ENCODE results near the gene CLTA. TPM values are rescaled to one million over a fixed set of nuclear protein-coding genes. Genes with fewer than 3 reads are reported as not detected.
"Not testable (repeated sequence)": the region's sequence is repeated elsewhere in the genome, so short reads cannot be mapped to it uniquely, and the experiment has no call there.

Gene CLTA
- polyA plus RNA-seq, 10 donors = 98.6 to 145 (median 122) TPM

DNA sequence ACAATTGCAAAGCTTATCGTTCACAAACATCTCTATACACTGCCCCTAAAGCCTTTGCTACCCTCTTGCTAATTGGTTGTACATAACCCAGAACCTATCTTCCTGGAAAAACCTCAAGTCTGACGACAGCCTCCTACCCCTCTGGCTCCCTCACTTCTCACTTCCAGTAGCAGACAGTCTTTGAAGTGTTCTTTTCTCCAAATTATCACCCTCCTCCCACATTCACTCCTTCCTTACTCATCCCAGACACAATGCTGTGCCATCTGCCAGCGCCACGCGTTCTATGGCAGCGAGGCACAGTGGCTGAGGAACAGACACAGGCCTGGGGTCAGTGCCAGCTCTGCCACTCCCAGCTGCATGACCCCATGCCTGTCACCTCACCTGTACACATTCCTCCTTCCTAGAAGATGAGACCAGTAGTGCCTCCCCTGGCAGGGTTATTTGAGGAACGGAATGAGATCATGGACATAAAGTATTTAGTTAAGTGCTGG lies 27.7 kb downstream of the CLTA start:
- DNase-seq = no peak

DNA sequence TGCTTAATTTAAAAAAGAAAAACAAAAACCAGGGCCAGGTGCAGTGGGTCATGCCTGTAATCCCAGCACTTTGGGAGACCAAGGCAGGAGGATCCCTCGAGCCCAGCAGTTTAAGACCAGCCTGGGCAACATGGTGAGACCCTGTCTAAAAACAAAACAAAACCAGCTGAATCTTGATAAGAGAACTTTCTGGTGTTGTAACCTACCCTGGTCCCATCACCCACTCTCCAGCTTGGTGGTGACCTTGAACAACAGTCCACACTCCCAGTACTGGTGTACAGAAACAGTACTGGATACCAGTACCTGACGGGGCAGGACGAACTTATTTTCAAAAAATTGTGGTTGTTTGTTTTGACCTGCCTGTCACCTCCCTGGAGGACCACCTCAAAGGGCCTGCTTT lies 30.9 kb downstream of the CLTA start:
- DNase-seq = no peak

DNA sequence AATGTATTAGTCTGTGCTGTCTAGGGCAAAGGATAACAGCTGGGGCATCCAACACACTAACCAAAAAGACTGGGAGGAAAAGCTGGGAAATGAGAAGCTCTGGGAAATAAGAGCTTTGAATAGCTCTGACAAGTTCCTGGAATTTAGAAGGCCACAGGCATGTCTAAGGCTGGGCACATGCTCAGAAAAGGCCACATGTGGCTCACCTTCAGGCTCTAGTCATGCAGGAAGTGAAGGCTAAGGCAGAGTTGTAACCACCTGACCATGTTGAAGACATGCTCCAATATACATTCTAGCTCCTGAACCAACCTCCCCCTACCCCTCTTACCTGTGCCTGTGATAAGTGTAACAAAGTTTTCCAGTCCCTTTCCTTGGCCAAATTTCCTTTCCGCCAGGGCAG lies 31.7 kb downstream of the CLTA start:
- no peak for DNase-seq

DNA sequence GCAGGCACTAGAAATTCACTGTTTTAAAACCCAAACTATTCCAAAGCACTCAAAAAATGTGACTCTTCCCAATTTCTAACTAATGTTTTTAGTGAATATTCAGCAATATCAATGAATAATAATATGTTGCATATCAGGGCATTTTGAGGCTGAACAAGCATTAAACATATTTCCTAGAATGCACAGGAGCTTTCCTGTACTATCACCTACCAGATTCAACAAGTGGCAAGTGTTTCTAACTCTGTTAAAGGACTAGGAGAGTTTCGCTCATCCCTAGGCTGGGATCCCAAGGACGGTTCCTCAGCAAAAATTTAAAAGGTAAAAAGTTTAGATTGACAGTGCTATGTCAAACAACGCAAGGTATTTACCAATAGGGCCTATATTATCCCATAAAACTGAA lies 46.5 kb downstream of the CLTA start:
- no peak for DNase-seq

DNA sequence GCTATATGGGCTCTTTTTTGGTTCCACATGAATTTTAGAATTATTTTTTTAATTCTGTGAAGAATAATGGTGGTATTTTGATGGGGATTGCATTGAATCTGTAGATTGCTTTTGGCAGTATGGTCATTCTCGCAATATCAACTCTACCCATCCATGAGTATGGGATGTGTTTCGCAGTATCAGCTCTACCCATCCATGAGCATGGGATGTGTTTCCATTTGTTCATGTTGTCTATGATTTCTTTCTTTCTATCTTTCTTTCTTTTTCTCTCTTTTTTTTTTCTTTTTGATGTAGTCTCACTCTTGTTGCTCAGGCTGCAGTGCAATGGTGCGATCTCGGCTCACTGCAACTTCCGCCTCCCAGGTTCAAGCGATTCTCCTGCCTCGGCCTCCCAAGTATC lies 48.5 kb downstream of the CLTA start:
- DNase-seq = not testable (repeated sequence)

DNA sequence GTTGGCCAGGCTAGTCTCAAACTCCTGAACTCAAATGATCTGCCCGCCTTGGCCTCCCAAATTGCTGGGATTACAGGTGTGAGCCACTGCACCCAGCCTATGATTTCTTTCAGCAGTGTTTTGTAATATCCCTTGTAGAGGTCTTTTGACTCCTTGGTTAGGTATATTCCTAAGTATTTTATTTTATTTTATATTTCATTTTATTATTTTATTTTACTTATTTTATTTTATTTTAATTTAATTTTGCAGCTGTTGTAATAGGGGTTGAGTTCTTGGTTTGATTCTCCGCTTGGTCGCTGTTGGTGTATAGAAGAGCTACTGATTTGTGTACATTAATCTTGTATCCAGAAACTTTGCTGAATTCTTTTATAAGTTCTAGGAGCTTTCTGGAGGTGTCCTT lies 49.0 kb downstream of the CLTA start:
- DNase-seq = not testable (repeated sequence)

DNA sequence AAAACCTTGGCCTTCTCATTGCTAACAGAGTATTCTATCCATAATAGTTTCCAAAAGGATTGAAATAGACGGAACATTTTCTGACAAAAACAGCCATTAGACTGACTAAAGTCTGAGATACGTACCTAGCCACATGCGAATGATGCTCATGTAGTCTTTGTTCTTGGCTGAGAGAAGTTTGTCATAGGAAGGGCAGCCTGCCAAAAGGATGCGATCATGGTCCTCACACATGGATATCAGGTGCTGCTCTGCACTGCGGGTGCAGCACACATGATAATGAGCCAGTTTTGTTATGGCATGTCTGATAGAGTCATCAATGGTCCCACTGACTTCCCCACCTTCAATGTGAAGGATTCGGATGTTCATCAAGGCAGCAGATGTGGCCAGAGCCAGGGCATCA lies 55.2 kb downstream of the CLTA start:
- no peak for DNase-seq

DNA sequence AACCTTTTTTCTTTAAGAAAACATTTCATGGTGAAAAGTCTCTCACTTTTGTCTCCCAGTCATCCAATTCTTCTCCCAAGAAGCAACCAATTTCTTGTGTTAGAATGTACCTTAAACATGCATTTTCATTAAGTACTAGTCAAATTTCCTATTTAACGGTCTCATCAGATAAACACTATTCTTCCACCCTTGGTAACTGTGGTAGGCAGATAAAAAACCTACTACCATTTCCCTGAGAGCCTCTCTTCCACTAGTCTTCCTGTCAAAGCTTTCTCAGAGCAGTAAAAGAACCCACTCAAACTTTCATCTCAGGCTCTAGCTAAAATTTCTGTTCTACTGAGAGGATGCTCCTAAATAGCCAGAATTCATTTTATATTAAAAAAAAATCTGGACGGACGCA lies 56.6 kb downstream of the CLTA start:
- DNase-seq = no peak

DNA sequence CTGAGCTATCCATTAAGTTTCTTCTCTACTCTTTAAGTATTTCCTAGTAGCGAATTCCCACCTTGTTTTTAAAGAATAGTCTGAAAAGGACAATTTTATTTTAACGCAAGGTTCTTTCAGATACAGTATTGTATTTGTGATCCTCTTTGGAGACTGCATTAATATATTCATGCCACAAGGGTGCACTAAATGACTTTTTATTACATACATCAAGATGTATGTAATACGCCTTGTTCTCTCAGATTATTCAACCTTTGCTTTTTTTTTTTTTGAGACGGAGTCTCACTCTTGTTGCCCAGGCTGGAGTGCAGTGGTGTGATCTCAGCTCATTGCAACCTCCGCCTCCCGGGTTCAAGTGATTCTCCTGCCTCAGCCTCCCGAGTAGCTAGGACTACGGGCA lies 57.3 kb downstream of the CLTA start:
- DNase-seq = peak; percentile 17 to 39 (median 21)

DNA sequence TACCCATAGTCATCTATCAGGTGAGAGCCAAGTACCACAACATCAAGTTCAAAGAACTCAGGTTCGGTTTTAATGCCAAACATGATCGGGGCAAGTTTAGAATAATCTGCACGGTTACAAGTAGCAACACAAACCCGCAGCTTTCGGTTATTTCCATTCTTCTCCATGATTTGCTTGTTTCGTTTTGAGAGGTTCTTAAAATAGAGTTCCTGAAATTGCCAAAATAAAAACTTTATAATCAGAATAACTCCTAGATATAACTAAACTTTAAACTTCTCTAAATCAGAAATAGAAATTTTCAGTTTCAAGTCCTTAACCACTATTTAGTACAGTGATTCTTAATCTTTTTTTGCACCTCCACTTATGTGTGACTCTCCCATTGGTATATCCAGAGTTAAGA lies 58.5 kb downstream of the CLTA start:
- no peak for DNase-seq

DNA sequence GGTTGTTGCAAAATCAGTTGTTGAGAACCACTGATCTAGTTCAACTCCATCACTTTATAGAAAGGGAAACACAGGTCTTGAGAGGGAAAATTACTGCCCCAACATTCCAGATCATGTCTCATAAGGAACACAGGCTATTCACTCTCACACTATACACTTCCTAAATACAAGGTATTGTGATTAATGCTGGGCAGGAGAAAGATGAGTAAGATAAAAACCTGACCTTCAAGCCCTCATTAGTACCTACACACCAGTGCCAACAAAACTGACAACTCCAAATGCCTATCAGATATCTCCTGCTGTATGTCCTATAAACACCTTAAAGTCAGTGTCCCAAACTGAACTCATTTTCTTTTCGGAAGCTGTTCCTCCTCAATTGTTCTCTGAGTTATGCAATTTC lies 59.4 kb downstream of the CLTA start:
- no peak for DNase-seq

DNA sequence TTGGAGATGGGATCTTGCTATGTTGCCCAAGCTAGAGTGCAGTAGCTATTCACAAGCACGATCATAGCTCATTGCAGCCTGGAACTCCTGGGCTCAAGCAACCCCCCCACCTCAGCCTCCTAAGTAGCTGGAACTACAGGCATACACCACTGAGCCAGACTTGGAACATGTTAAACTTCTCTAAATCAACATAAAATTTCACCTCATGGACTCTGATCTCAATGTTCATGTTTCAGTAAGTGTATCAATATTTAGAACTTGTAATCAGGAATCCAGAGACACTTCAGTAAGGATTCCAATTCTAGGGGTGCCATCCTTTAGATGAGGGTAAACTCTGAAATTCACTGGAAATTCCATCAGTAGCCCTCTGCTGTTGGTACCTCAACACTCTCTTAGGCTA lies 60.7 kb downstream of the CLTA start:
- DNase-seq = no peak

DNA sequence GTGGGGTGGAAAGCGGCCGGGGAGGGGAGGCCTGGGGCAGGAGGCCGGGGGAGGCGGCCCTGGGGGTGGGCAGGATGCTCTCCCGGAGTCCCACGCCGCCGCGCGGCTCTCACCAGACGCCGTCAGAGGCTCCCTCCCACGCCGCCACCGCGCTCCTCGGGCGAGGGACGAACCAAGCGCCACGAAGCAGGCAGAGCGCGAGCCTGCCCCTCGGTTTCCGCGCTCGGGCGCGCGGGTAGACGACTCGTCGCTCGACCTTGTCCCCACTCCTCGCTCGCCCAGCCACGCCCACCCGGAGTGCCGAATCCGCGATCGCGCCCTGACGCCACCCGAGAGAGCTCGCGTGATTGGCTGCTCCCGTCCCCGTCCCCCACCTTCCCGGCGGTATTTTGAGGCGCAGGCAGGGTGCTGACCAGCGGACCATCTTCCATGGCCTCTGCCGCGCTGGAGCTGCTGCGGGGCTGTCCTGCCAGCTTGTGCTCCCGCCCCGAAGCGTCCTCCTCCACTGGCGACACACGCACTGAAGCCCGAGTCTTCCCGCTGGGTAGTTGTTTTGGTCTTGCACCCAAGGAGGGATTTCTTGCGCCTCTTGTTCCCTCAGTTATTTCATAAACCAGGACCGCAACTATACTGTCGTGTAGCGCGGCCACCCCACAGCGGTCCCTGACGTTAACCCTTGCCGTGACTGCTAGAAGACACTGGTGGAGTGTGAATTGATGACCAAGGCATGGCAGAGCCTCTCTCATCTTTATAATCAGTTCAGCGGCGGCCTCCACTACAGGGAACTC lies 67.7 kb downstream of the CLTA start, which contains the start of gene GNE:
GNE (minus strand) TSS at position 241 of the 788 bp plus-strand sequence. CDS start 9,093 bp downstream, outside the sequence.
- DNase-seq = peak; percentile 97 to 99 (median 98)

DNA sequence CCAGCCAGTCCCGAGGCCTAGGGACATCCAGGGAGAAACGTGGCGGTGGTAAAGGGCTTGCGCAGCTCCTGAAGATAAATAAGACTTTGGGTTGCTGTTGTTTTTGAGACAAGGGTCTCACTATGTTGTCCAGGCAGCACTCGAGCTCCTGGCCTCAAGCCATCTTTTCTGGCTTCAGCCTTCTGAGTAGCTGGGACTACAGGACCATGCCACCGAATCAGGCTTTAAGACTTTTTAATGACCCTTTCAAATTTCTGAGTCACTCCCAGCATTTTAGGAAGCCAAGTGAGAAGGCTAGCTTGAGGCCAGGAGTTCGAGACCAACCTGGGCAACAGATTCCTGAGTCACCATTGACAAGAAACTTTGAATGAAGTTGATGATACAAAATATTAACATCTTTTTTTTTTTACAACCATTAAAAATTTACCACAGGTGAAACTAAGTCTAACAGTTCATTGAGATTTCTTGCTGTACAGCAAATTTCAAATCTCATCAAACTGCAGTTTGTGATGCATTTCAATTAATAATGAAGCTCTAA lies 68.3 kb downstream of the CLTA start:
- no peak for DNase-seq

Other genes with a start within 250 kb of the CLTA start
- under 1 TPM in 3 of 10 donors, not detected in 7; 0.24 to 0.31 (median 0.27) TPM for gene OR2S2, start 232.8 kb upstream of the CLTA start, polyA plus RNA-seq (ENCODE audit: insufficient read length in 10 of 10)
- gene RECK, start 154.0 kb upstream of the CLTA start, polyA plus RNA-seq (ENCODE audit: insufficient read length in 10 of 10) = 10 to 100 TPM; 23.3 to 55.7 (median 28.1) TPM
- gene GLIPR2, start 54.2 kb upstream of the CLTA start, polyA plus RNA-seq (ENCODE audit: insufficient read length in 10 of 10) = 100 to 1,000 TPM in 9 of 10 donors, 10 to 100 TPM in 1; 96.5 to 154 (median 118) TPM
- 1 to 10 TPM in 4 of 10 donors, under 1 TPM in 6; 0.55 to 1.4 (median 0.89) TPM for gene CCIN, start 21.5 kb upstream of the CLTA start, polyA plus RNA-seq (ENCODE audit: insufficient read length in 10 of 10)
- gene GNE, start 67.5 kb downstream of the CLTA start, polyA plus RNA-seq (ENCODE audit: insufficient read length in 10 of 10) = 10 to 100 TPM; 10.6 to 17.7 (median 14.0) TPM
- gene RNF38, start 209.3 kb downstream of the CLTA start, polyA plus RNA-seq (ENCODE audit: insufficient read length in 10 of 10) = 10 to 100 TPM; 20.5 to 31.7 (median 27.0) TPM